Endothelial cell of umbilical vein (primary cell): ENCODE data around the gene PGS1. TPM values are rescaled to one million over a fixed set of nuclear protein-coding genes. Genes with fewer than 3 reads are reported as not detected.

ENCODE experiments used
- BruUV-seq: library from RNA; stranded (reverse); fragments of 400-500 nt; replicated peaks from 2 replicates; lab custom pipeline; 2021; lab: Mats Ljungman, UMichigan
- CTCF ChIA-PET: fragments of 300-600, 350-600 bp; sonication (Branson Sonifier 250); formaldehyde crosslinking; loops from one replicate; lab custom pipeline; 2021; ENCODE audit warnings: antibody characterized with exemption, inconsistent platforms; lab: Charles Lee
- POLR2A ChIA-PET: fragments of 300-600, 350-600 bp; sonication (Branson Sonifier 250); formaldehyde crosslinking; loops from one replicate; lab custom pipeline; 2021; ENCODE audit warnings: antibody characterized with exemption, inconsistent platforms; lab: Charles Lee
- DNase-seq: peaks from one replicate; pipeline ENCODE4 v3.0.0-alpha.2; 2011; ENCODE audit warnings: low read depth, low spot score
- FAIRE-seq: peaks from 2 replicates; lab custom pipeline; 2011; peaks lifted over from hg19 to GRCh38; lab: Jason Lieb, UNC
- H2AFZ ChIP-seq: 2 replicates; pipeline ENCODE4 v1.6.0; 2012; ENCODE audit warnings: low read depth, low read length, control low read depth, inconsistent platforms
- H3K27ac ChIP-seq: 2 replicates; pipeline ENCODE4 v1.5.1; 2011; ENCODE audit warnings: low read depth, mild to moderate bottlenecking, control low read depth, low read length, moderate library complexity; ENCODE audit not compliant: insufficient read depth
- H3K27me3 ChIP-seq, 2 experiments: 2 replicates each; pipeline versions ENCODE4 v1.6.0 to v1.6.1; 2011; ENCODE audit warnings: low read length in 2 of 2, mixed read lengths in 1 of 2; ENCODE audit not compliant: control insufficient read depth in 2 of 2, insufficient read depth in 2 of 2
- H3K36me3 ChIP-seq, 2 experiments: 2 replicates in 1 of 2; 3 replicates in 1 of 2; pipeline ENCODE4 v1.5.1; 2011; ENCODE audit warnings: low read length in 2 of 2, mild to moderate bottlenecking in 1 of 2, moderate library complexity in 1 of 2; ENCODE audit not compliant: control insufficient read depth in 2 of 2, insufficient read depth in 2 of 2; ENCODE audit errors: extremely low read depth in 1 of 2
- H3K4me1 ChIP-seq: 3 replicates; pipeline ENCODE4 v1.5.1; 2011; ENCODE audit warnings: mild to moderate bottlenecking, low read length; ENCODE audit not compliant: control insufficient read depth, insufficient read depth; ENCODE audit errors: extremely low read depth
- H3K4me2 ChIP-seq: 2 replicates; pipeline ENCODE4 v1.6.1; 2011; ENCODE audit warnings: low read length, control low read depth, mixed read lengths; ENCODE audit not compliant: insufficient read depth
- H3K4me3 ChIP-seq, 3 experiments: fragments of 200-600 bp in 1 of 3; sonication (generic), shearing (Covaris generic) in 1 of 3; replicated peaks in 1 of 3; 2 replicates each; pipeline ENCODE4 v1.5.1; 2011 to 2016; ENCODE audit warnings: control low read depth in 3 of 3, low read length in 3 of 3, mild to moderate bottlenecking in 2 of 3, inconsistent platforms in 1 of 3, low read depth in 1 of 3, moderate library complexity in 1 of 3; ENCODE audit not compliant: insufficient read depth in 1 of 3
- H3K79me2 ChIP-seq: 2 replicates; pipeline ENCODE4 v1.6.0; 2012; ENCODE audit warnings: low read length, inconsistent platforms; ENCODE audit not compliant: control insufficient read depth, insufficient read depth
- H3K9ac ChIP-seq: replicated peaks from 2 replicates; pipeline ENCODE3; 2011; ENCODE audit warnings: low read length, control low read depth; ENCODE audit not compliant: insufficient read depth; ENCODE audit errors: extremely low read depth
- H3K9me1 ChIP-seq: replicated peaks from 3 replicates; pipeline ENCODE4 v1.6.0; 2011; ENCODE audit warnings: mild to moderate bottlenecking, low read length; ENCODE audit not compliant: control insufficient read depth, insufficient read depth; ENCODE audit errors: extremely low read depth
- H3K9me3 ChIP-seq: replicated peaks from 2 replicates; pipeline ENCODE4 v1.5.1; 2012; ENCODE audit warnings: low read length, inconsistent platforms; ENCODE audit not compliant: control insufficient read depth, insufficient read depth
- H4K20me1 ChIP-seq: replicated peaks from 2 replicates; pipeline ENCODE3; 2011; ENCODE audit warnings: mild to moderate bottlenecking, low read length; ENCODE audit not compliant: control insufficient read depth, insufficient read depth; ENCODE audit errors: extremely low read depth
- CTCF ChIP-seq, 2 donors: IDR thresholded peaks; 1 replicate in 1 of 2; 2 replicates in 1 of 2; pipeline ENCODE4 v1.5.1; 2011; ENCODE audit warnings: low read length in 2 of 2, mild to moderate bottlenecking in 2 of 2, moderate library complexity in 2 of 2, control low read depth in 1 of 2, inconsistent platforms in 1 of 2, low read depth in 1 of 2; ENCODE audit not compliant: insufficient read depth in 1 of 2; ENCODE audit errors: extremely low read depth in 1 of 2
- EZH2 ChIP-seq: IDR thresholded peaks from 2 replicates; pipeline ENCODE4 v1.6.1; 2012; ENCODE audit warnings: borderline replicate concordance, low read depth, mild to moderate bottlenecking, moderate library complexity, low read length, inconsistent platforms; ENCODE audit not compliant: severe bottlenecking
- FOS ChIP-seq: IDR thresholded peaks from 2 replicates; pipeline ENCODE4 v1.6.1; 2011; ENCODE audit warnings: mild to moderate bottlenecking, low read length, moderate library complexity, borderline replicate concordance; ENCODE audit not compliant: insufficient read depth
- GATA2 ChIP-seq: IDR thresholded peaks from 2 replicates; pipeline ENCODE4 v1.7.0; 2011; ENCODE audit warnings: low read depth, mild to moderate bottlenecking, moderate library complexity, mixed read lengths, low read length; ENCODE audit not compliant: insufficient read length, insufficient read depth
- JUN ChIP-seq: IDR thresholded peaks from 2 replicates; pipeline ENCODE4 v1.6.1; 2011; ENCODE audit warnings: borderline replicate concordance, low read depth; ENCODE audit not compliant: insufficient read length, insufficient read depth
- MAX ChIP-seq: IDR thresholded peaks from 2 replicates; pipeline ENCODE4 v1.6.1; 2011; ENCODE audit not compliant: insufficient read depth, insufficient read length
- MYC ChIP-seq: IDR thresholded peaks from one replicate; pipeline ENCODE4 v1.6.1; 2011; ENCODE audit warnings: mild to moderate bottlenecking, low read depth, low read length
- POLR2A ChIP-seq: IDR thresholded peaks from 2 replicates; pipeline ENCODE4 v1.6.1; 2012; ENCODE audit warnings: low read depth, mild to moderate bottlenecking, control low read depth, low read length
- POLR2AphosphoS5 ChIP-seq: IDR thresholded peaks from 2 replicates; pipeline ENCODE4 v1.6.1; 2012; ENCODE audit warnings: low read depth, mild to moderate bottlenecking, control low read depth, low read length, moderate library complexity; ENCODE audit not compliant: insufficient read depth
- dilution Hi-C: fragments of 300-500 bp; cut with MboI; formaldehyde crosslinking; loops from one replicate; pipeline ENCODE4 v1.15.0; 2019; ENCODE audit warnings: low sequenced_read_pairs; ENCODE audit not compliant: extremely low pct_ligation_motif_present
- intact Hi-C: fragments of 100-400 bp; cut with micrococcal nuclease; formaldehyde crosslinking; loops from one replicate; pipeline ENCODE4 v1.10.0; 2022
- polyA plus RNA-seq, 4 experiments: library from polyadenylated mRNA; depleted of rRNA in 3 of 4; stranded (reverse) in 3 of 4; unstranded in 1 of 4; fragments of >200 nt; gene quantifications; 2 replicates each; pipeline versions ENCODE4 v1.2.1 to v1.2.3, GENCODE V29; 2011 to 2012; ENCODE audit warnings: missing spikeins in 1 of 4
- total RNA-seq: library from RNA; stranded (reverse); gene quantifications from 2 replicates; pipeline ENCODE4 v1.2.3, GENCODE V29; 2021

The PGS1 gene
- total and polyA plus RNA-seq, 2 donors (not counting 3 experiments of a cell fraction or from before 2014, with no cell fraction given), result 50.8 to 66.0 TPM

- Histone ChIP-seq H3K4me3 (no peak overlapping the region), H3K27me3 (no peaks in the 10 kb centered on the region), H4K20me1 (no peaks in the 10 kb centered on the region), H3K27ac (peak overlapping the region; percentile 74), H3K4me2 (peak overlapping the region; percentile 24), H3K4me1 (peaks cover 38% of the 10 kb centered on the region), H2AFZ (no peak overlapping the region), H3K9ac (peak overlapping the region; percentile 17), H3K79me2 (peaks cover 28% of the 10 kb centered on the region), H3K9me1 (no peaks in the 10 kb centered on the region), H3K36me3 (peaks cover 6 to 18% of the 10 kb centered on the region in 2 experiments), H3K9me3 (no peaks in the 10 kb centered on the region)
- peak; percentile 57 for DNase-seq
- dilution Hi-C loops, result no loop called here
- CTCF ChIA-PET, result interaction anchor here (1.0 to 5.2 kb wide), 12 partner anchors 8 to 165 kb away, joined by 3 to 65 read pairs (median 4); partner anchors contain the start of gene SOCS3
- peak; percentile 83 for FAIRE-seq
- TF ChIP-seq POLR2AphosphoS5 (no peak), POLR2A (no peak), GATA2 (no peak), MAX (no peak), CTCF (IDR thresholded peaks at IDR 0.05; ENCODE audit: extremely low read depth in 1 of 2, insufficient read depth in 1 of 2, low read depth in 1 of 2, low read length in 2 of 2) (no peak), EZH2 (no peak), FOS (no peak), JUN (no peak), MYC (no peak)
- BruUV-seq, result TSS peak; percentile 74
- intact Hi-C loops, result no loop called here
- POLR2A ChIA-PET, result interaction anchor here (1.8 kb wide), 1 partner anchor 57 kb away, joined by 11 read pairs; the partner anchor contains the start of gene SOCS3
These were observed 37.6 kb downstream of the PGS1 start for GRCh38 chr17:78415821-78416711.
